Brain microvascular endothelial cell (primary cell): Measurements from ENCODE around the gene ZNF512.
A peak's percentile ranks its signal among the peaks of the same experiment; 100 is the strongest.

Experiments
- DNase-seq: peaks from one replicate; pipeline ENCODE4 v3.0.0-alpha.2; 2020
- H3K27ac ChIP-seq: fragments of 250-450 bp; sonication (Bioruptor Pico); 2 replicates; pipeline ENCODE4 v1.5.1; 2020; ENCODE audit warnings: mild to moderate bottlenecking, moderate library complexity
- H3K27me3 ChIP-seq: fragments of 250-450 bp; sonication (Bioruptor Pico); replicated peaks from 2 replicates; pipeline ENCODE4 v1.5.1; 2020; ENCODE audit warnings: mild to moderate bottlenecking
- H3K36me3 ChIP-seq: fragments of 250-450 bp; sonication (Bioruptor Pico); replicated peaks from 2 replicates; pipeline ENCODE4 v1.5.1; 2020; ENCODE audit warnings: mild to moderate bottlenecking
- H3K4me3 ChIP-seq: 2 replicates; pipeline ENCODE4 v1.5.1; 2011; ENCODE audit warnings: low read depth, mild to moderate bottlenecking, control low read depth, low read length, moderate library complexity
- in situ Hi-C: cut with HindIII; loops from 2 replicates; pipeline ENCODE4 v1.10.0; 2017; ENCODE audit warnings: low sequenced_read_pairs, low pct_ligation_motif_present
- TF ChIP-seq, protein P1 (sequence below): IDR thresholded peaks from 2 replicates; pipeline ENCODE4 v1.5.1; 2011; ENCODE audit warnings: low read depth, mild to moderate bottlenecking, moderate library complexity, low read length, control low read depth, inconsistent platforms; ENCODE audit errors: missing control alignments

ZNF512 gene

GRCh38 chr2:27651056-27651455 lies 68.2 kb downstream of the ZNF512 start:
- in situ Hi-C loops = no loop called here
- Histone ChIP-seq H3K36me3 (peaks cover 63% of the 10 kb centered on the region), H3K27me3 (no peaks in the 10 kb centered on the region), H3K4me3 (no peak overlapping the region), H3K27ac (no peak overlapping the region)
- TF ChIP-seq, protein P1, sequence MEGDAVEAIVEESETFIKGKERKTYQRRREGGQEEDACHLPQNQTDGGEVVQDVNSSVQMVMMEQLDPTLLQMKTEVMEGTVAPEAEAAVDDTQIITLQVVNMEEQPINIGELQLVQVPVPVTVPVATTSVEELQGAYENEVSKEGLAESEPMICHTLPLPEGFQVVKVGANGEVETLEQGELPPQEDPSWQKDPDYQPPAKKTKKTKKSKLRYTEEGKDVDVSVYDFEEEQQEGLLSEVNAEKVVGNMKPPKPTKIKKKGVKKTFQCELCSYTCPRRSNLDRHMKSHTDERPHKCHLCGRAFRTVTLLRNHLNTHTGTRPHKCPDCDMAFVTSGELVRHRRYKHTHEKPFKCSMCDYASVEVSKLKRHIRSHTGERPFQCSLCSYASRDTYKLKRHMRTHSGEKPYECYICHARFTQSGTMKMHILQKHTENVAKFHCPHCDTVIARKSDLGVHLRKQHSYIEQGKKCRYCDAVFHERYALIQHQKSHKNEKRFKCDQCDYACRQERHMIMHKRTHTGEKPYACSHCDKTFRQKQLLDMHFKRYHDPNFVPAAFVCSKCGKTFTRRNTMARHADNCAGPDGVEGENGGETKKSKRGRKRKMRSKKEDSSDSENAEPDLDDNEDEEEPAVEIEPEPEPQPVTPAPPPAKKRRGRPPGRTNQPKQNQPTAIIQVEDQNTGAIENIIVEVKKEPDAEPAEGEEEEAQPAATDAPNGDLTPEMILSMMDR = no peak
- peak; percentile 27 for DNase-seq

DNA sequence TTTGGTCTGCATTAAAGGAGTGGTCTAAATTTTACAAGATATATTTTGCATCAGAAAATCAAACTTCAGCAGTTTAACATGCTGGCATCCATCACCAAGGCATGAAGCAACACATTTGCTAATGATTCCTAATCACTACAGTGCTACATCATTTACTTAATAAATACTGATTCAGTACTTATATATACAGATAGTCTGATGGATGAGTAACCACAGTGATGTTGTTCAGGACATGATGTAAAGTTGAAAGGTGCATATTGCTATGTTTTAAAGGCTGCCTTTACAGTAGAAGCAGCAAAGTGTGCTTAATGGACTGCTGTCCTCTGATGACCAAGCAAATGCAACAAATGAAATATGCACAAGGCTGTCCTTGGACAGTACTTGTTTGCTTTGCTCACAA lies 69.5 kb downstream of the ZNF512 start:
- peaks cover 68% of the 10 kb centered on the region for H3K36me3 ChIP-seq
- no peak overlapping the region for H3K4me3 ChIP-seq
- in situ Hi-C loops = no loop called here
- no peak overlapping the region for H3K27ac ChIP-seq
- TF ChIP-seq, protein P1 = no peak
- H3K27me3 ChIP-seq = no peaks in the 10 kb centered on the region
- DNase-seq = no peak

DNA sequence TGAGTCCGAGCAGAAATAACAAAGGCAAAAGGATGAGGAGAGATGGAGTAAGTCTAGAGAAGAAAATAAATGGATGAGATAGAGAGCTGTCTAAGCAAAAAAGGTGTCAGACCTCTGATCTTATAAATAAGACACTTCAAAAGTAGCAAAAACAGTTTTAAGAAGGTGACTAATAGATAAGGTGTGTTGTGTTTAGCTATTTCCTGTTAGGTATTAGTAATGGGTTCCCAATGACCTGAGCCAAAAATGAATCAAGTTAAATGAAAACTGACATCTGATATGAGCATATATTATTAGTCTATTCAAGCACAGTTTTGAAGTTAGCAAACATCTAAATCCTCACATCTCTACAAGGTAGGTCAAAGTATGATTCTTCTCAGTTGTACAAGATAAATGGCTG lies 69.9 kb downstream of the ZNF512 start:
- Histone ChIP-seq H3K27ac (no peak overlapping the region), H3K4me3 (no peak overlapping the region), H3K27me3 (no peaks in the 10 kb centered on the region), H3K36me3 (peaks cover 69% of the 10 kb centered on the region)
- DNase-seq = no peak
- in situ Hi-C loops = no loop called here
- TF ChIP-seq, protein P1 = no peak

GRCh38 chr2:27653397-27653796 lies 70.6 kb downstream of the ZNF512 start:
- H3K36me3 ChIP-seq = peaks cover 64% of the 10 kb centered on the region
- in situ Hi-C loops = no loop called here

DNA sequence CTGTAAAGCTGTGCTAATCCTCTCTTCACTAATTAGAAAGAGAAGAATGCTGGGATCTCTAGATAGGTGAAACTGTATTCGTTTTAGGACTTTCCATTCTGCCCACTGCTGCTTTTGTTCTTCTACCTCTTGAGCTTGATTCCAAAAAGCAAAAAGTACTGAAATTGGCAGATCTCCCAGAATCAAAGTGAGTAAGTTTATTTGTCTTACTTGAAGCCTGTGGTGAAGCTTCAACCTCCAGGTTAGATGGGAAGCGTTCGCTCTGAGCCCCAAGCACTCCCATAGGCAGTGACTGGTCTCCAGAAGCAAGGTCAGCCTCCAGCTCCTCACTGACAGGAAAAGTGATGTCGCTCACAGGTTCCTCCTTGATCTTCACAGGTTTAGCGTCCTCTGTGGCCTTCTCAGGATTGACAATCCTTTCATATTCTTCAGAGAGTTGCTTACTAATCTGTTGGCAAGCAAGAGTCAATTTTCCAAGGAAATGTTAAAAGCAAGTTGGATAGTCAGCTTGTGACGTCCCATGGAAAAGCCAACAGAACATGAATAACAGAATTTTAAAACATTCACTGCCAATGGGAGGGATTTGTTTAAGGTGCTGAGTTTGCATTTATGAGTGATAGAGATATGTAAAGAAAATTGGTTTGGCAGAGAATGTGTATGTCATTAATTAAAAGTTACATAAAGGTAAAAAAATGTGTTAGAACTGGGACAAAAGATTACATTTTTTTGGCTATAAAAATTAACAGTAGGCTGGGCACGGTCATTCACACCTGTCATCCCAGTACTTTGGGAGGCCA lies 72.5 kb downstream of the ZNF512 start:
- H3K4me3 ChIP-seq = no peak overlapping the region
- DNase-seq = peak; percentile 81
- TF ChIP-seq, protein P1 = no peak
- H3K27me3 ChIP-seq = no peaks in the 10 kb centered on the region
- in situ Hi-C loops = no loop called here
- H3K36me3 ChIP-seq = peaks cover 50% of the 10 kb centered on the region
- no peak overlapping the region for H3K27ac ChIP-seq

More at GRCh38 chr2:27653397-27653796, 70.6 kb downstream of the ZNF512 start:
- Histone ChIP-seq H3K27ac (no peak overlapping the region), H3K4me3 (no peak overlapping the region), H3K27me3 (no peaks in the 10 kb centered on the region)
- TF ChIP-seq, protein P1 = no peak
- peak; percentile 72 for DNase-seq

DNA sequence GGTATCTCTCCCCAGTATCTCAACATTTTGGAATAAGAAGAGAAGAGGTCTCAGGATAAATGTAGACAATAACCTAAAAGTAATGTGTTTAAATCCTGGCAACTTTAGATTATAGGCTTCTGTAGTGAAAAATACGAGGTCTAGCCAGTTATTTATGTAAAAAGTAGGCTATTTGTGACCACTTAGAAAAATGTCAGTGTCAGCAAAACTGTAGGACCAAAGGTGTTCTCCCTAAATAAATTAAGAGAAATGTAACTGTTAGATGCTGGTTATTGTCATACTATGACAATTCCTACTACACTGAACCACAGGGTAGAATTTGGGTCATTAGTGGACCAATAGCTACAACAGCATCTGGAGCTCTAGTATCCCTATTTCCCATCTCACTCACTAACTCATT lies 78.5 kb downstream of the ZNF512 start:
- Histone ChIP-seq H3K4me3 (no peak overlapping the region), H3K36me3 (peaks cover 31% of the 10 kb centered on the region), H3K27ac (no peak overlapping the region), H3K27me3 (no peaks in the 10 kb centered on the region)
- in situ Hi-C loops = no loop called here
- DNase-seq = no peak
- TF ChIP-seq, protein P1 = no peak
